Stimulated activated CD8-positive, alpha-beta memory T cell treated with anti-CD3 and anti-CD28 coated beads, Interleukin-15, amount 100 ng/mL, for 1 hour (primary cell): ENCODE data around the gene PLA2G4F.

Source experiments
- DNase-seq: peaks from one replicate; pipeline ENCODE4 v3.0.0-alpha.2; 2020; ENCODE audit warnings: low read depth

PLA2G4F gene

DNA sequence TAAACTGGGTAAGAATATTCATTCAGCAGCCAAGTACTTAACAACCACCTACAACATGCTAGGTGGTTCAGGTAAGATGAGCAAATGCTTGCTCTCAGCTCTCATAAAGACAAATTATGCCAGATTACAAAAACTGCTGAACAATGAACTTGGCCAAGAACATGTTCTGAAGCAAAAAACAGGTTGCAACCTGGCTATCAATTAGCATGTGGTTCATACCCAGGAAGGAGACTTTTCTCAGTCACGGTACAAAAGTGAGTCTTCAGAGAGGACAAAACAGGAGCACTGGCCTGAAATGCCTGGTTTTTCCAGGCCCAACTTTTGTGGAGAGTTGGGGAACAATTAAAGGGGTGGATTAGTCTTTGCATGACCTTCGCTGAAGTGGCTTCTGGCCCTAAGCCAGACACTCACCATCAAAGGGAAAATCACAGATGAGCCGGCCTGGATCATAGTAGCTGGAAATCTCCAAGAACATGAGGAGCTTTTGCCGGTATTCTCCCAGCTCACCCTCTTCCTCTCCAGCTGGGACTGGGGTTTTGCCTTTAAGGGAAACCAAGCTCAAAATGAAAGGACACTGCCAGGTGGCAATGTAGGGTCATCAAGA lies 7.6 kb upstream of the PLA2G4F start:
- DNase-seq, result no peak

DNA sequence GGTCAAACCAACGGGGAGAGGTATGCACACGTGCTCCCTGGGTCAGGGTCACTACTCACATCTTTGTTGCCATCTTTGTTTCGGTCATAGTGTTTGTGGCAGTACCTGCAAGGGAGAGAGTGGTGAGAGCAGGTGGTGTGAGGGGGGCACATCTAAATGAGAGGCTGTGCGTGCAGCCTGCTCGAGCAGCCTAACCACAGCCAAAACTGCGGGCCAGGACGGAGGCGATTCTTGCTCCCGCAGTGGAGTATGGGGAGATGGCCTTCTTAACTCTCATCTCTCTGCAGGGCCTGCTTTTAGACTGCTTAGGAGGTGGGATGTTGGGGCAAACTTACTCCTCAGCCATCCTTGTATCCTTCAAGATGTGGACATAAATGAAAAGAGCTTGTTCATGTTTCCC lies 6.9 kb upstream of the PLA2G4F start:
- no peak for DNase-seq

DNA sequence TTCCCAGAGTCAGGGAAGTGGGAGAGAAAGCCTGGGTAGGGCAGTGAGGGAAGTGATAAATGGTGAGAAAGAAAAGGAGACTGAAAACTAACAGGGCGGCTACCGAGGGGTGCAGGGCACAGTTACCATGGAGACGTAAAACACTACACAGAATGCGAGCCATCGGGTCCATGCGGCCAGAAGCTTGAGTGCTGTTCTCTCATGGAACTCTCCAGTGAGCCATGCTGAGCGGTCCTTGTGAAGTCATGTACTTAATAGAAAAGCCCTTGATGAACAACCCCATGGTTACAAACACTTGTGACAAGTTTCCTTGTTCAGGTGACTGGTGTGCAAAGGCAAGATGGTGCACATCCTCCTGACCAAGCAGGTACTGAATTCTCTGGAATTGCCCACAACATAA lies 3.7 kb upstream of the PLA2G4F start:
- no peak for DNase-seq

DNA sequence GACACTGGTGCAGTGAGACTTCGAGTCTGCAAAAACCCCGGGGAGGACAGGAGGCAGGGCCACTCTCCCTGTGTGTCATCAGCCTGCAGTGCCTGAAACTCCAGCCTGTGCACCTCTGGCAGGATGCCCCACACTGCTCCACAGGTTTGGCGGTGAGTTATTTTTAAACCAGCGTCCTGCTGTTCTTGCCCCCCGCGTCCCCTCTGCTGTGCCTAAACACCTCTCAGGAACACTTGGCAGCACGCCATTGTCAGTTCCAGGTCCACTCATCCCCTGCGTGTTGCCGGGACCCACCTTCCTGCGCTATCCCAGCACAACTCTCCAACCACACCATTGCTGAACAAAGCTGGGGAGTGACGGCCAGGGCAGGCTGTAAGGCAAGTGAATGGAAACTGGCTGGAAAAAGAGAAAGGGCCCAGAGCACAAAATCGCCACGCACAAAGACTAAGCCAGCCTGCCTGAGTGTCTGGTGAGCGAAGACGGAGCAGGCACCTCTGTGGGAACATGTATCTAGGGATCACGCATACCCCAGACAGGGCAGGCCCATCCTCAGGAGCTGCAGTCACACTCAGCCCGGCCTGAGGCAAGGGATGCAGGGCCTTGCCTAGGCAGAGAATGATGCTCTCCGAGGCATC lies 3.1 kb upstream of the PLA2G4F start:
- DNase-seq, result no peak

DNA sequence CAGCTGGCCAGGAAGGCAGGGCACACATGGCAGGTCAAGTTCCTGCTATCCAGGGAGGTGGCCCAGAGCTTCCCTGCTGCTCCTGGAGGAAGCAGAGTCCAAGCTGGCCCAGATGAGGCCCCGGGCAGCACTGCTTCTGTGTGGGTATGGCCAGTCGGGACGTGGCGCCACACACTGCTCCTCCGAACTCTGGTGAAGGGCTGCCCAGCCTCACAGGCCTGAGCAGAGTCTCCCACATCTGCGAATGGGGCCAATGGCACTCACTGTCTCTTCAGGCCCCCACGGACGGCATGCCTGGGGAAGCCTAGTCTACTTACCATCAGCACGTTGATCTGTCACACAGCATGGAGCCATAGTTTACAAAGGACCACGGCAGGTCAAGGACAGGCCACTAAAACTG lies 2.5 kb upstream of the PLA2G4F start:
- DNase-seq, result no peak

DNA sequence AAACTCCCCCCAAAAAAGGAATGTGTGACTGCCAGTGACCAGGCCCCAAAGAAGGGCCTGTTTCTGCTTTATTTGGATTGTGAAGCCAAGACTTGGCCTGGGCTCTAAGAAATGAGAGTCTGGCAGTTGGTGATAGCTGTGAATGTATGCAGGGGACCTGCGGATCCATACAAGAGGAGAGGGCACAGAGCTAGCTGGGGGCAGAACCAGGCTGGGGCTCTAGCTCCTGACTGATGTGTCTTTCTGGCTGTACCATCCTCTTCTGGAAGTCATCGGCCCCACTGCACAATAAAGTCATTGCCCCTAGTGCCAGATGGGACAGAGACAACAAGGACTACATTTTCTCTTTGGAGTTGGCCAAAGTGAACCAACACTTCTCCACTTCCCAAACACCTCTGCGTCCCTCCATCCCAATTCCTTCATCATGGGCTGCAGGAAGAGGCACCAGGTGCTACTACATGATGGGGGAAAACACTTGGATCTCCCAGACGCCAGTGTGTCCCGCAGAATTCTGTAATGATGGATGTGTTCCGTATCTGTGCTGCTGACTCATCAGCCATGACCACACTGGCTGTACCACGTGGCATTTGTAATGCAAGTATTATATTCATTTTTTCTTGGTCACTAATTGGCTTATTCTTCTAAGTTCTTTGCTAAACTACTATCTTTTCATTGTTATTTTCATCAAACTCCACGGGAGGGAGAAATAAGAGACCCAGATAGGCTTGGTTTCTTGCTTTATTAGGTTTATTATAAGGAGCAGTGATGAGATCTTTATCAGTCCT lies 1.7 kb upstream of the PLA2G4F start:
- DNase-seq, result no peak

DNA sequence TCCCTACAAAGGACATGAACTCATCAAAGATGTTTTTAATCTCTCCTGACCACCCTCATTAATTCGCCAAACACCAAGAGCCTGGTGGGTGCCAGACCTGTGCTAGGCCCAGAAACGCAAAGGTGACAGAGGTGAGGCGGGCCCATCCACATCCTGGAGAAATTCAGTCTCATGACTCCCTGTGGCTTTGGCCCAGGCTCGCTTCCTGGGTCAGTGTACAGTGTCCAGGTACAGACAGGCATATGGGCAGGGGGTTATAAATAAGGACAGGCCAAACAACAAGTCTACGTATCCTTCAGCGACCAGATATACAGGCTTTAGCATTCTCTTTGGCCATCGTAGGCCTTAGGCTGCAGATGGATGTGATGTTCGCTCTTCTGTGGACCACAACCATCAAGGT lies 945 bp upstream of the PLA2G4F start:
- no peak for DNase-seq

DNA sequence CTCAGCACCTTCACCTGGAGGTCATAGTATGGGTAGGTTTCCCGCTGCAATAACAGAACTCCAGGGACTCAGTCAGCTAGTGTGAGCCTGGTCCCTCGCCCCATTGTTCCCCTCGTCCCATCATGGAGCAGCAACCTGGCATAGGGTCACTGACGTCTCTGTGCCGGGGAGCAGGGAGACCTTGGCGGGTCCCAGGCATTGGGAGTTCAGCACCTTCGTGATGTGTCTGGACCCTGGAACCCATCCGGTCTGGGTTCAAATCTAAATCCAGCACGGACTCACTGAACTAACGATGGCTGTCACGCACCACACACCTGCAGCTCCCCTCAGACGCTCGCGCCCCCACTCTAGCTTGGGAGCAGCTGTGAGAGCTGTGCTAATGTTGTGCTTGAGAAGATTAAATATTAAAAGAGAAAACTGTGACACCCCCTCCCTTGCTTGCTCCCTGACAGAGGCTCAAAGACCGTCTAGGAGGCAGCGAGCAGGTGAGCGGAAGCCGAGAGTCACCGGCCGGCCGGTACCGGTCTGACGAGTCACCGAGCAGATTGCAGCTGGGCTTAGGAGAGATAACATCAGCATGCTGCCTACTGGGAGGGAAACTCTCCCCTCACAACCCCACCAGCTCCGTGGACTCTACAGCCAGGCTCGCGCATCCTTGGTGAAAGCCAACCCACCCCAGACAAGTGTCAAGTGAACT lies 742 bp downstream of the PLA2G4F start:
- no peak for DNase-seq

DNA sequence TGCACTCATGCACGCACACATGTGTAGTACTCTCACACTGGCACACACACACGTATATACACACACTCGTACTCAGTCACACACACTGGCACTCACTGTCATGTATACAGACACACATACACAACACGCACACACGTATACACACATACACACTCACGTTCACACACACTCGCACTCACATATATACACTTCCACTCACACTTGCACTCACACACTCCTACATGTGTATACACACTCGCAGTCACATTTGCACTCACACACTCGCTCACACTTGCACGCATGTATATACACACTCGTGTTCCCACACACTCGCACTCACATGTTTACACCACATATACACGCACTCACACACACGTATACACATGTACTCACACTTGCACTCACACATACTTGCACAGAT lies 1.5 kb downstream of the PLA2G4F start:
- DNase-seq, result no peak

DNA sequence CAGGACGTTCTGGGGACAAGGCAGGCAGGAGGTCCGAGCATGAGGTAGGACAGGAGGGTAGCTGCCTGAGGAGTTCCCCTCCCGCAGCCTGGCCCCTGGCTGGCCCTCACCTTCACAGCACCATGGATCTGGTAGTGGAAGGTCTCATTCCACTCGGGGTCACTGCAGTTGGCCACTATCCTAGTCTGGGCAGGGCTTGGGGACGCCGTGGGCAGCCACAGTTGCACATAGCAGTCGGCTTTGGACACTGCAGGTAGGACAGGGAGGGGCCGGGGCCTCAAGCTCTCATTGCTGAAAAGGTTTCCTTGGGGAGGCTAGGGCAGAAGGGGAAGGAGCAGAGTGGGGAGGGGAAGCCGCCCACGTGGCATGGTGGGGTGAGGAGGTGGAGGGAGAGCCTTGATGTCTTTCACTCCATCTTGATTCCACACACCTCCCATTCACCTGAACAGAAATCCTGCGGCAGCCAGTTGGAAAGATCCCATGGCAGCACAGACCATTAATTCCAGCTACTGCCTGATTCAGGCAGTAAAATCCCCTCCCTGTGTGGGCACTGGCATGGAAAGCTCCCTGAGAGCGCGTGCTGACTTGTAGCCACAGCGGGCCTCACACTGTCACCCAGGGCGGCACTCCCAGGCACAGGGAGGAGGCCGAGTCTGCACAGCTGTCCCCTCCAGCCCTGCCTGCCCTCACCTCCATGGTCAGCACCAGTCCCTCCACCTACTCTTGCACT lies 2.1 kb downstream of the PLA2G4F start:
- no peak for DNase-seq

DNA sequence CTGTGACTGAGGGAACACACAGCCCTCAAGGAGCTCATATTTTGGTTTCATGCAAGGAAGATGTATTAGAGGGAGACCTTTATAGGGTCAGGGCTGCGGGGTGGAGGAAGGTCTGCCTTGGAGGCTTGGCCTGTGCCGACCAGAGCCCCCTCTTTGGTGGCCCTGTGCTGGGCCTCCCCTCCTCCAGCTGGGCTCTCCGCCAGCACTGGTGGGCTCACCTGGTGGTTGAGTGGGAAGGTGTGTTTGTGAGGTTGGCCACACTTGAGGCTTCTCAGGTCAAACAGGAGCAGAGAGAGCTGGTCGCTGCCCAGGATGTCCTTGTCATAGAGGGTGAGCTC lies 2.6 kb downstream of the PLA2G4F start:
- no peak for DNase-seq

DNA sequence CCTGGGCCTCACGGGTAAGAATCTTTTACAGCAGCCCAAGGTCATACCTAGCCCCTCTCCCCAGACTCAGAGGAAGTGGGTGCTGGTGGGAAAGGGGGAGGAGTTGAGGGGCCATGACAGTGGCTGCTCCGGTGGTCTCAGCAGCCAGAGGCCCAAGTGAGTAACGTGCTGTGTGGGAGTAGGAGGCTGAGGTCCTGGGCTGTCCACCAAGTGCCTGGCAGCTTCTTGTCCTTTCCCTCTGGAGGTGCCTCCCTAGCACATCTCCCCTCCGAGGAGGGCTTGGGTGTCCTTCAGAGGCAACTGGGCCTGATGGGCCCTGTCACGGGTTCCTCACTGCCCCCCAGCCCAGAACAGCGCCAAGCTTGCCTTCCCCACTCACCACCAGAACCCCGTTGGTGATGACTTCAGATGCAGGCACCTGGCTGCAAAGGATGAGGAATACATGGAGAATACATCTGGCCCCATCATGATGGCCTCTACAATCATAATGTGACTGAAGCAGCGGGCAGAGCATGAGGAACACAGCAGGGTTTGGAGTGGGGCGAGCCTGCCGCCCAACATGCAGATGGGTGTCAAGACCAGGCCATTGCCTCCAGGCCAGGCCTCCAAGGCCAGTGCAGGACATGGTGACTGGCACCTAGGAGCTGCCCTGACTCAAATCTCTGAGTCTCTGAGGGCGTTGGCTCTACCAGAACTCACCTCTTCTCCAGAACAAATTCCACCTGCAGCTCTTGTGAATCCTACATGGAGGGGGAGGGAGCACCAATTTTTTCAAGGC lies 3.3 kb downstream of the PLA2G4F start:
- DNase-seq, result no peak

DNA sequence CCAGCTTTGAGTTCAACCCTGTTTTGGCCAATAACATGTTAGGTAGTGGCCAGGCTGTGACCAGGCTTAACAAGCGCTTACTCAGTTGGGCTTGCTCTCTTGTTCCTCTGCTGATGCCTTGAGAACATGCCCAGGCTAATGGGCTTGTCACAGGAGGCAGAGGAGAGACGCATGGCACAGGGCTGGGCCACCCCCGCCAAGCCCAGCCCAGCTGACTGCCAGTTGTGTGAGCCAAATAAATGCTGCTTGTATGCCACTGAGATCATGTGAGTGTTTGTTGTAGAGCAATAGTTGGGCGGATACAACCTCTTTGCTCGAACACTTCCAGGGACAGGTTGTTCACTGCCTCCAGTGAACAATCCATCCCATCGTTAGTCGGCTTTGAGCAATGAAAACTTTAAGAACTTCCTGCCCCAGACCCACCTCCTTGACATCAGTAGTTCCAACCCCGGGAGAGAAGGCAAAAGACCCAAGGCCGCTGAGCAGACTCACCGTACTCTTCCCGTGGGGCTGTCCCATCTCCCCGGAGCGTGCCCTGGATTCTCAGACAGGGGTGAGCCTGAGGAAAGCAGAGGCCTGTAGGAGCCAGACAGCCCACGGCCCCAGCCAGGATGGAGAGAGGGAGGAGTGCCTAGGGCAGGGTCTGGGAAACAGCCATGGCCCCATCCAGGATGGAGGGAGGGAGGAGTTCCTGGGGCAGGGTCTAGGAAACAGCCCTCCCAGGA lies 4.1 kb downstream of the PLA2G4F start:
- DNase-seq, result no peak

DNA sequence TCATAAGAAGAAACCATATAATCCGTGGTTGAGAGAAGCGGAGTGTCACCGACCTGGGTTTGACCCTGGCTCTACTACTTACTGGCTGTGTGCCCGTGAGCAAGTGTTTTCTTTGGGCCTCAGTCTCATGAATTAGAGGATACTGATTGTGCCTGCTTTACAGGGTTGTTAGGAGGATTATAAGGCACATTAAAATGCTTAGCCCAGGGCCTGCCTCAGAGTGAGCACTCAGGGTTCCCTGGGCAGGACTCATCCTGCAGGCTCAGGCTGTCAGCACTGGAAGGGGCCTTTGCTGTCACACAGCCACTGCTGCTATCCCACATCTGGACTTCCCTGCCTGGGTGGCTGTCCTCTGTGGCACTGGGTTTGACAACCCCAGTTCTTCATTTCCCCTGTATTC lies 4.7 kb downstream of the PLA2G4F start:
- no peak for DNase-seq

DNA sequence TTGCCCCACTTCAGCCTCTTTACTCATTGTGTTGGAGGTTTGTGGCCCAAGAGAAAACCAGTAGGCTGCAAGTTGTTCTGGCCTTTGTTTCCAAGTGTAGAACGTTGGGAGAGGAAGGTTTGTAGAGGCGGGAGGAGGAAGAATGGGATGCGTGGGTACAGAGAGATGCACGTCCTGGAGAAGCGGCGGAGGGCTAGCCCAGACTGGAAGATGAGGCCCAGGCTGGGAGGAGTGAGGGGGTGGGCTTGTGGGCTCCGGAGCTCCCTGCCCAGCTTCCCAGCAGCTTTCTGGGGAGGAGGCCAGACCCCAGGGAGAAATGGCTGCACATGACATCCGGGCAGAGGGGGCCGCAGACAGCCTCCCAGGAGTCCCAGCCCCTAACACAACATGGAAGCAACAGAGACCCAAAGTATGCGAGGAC lies 5.3 kb downstream of the PLA2G4F start:
- DNase-seq, result no peak

DNA sequence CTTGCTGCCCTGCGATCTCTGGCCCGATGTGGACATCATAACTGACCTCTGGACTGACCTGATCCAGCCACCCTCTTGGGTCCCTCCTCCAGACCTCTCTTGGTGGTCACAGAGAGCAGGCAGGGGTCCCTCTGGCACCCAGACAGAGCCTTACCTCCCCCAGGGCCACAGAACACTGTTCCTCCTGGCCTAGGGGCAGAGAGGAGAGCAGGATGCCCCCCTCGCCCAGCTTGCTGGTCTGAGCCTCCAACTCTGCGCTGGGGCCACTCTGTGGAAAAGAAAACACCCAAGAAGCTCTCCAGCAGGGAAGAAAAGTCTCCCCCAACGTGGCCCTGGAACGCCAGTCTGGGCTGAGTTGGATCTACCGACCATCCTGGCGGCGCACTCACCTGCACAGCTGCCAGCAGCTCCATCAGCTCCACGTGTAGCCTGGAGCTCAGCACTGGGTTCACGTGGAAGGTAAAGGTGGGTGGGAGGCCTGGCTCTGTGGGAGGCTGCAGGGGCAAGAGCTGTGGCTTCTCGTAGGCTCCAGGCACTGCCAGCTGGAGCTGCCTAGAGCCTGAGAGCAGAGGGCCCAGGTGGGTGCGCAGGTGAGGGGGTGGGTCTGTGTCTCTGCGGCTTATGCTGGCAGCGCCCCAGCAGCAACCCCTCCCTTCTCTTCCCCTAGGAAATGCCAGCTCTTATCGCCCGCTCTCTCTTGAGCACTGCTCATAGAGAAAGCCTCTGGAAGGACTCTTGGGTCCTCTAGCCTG lies 6.0 kb downstream of the PLA2G4F start:
- DNase-seq, result no peak

DNA sequence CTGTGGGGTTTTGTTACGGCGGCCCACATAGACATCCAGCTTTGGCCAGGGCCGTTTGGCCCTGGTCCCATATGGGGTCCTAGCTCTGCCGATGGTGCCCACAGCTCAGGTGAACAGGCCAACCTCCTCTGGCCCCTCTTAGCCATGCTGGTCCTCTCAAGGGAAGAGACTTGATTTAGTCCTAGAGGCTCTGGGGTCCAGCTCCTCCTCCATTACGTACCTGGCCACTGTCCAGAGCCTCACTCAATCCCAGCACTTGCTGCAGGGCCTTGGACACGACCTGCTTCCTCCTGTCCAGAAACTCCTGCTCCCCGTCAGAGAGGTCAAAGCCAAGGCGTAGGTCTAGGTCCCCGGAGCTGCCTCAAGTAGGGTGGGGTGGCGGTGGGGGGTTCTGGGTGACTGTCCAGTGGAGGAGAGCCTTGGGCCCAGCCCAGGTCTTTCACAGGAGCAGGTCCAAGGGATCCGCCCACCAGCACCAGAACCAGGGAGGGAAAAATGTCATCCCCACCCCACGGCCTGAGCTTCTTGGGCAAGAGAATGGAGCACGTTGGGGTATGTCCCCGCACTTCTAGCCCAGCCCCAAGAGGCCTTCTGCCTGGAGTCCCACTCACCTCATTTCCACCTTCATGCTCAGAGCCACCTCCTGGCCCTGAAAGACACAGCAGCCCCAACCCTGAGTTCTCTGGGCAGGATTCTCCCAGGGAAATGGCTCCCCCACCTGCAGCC lies 6.8 kb downstream of the PLA2G4F start:
- DNase-seq, result no peak

DNA sequence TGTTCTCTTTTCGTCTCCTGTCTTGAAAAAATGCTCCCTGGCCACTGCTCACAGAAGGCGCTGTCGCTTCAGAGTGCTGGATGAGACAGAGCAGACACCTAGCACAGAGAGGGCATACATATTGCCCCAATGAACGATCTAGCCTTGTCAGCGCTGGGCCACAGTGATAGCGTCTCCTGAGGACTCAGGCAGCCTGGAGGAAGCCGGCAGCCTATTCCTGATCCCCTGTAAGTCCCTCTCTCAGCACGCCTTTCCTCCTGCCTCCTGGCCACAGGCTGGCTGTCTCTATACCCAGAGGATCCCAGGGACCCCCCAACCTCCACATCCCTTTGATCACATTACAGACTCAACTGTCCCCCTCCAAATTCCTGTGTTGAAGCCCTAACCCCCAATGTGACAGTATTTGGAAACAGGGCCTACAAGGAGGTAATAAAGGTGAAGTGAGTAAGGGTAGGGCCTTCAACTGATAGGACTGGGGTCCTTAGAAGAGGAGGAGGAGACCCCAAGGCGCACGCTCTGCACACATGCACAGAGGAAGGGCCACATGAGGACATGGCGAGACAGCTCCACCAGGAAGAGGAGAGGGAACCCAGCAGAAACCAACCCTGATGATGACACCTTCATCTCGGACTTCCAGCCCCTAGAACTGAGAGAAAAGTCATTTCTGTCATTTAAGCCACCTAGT lies 7.5 kb downstream of the PLA2G4F start:
- no peak for DNase-seq

DNA sequence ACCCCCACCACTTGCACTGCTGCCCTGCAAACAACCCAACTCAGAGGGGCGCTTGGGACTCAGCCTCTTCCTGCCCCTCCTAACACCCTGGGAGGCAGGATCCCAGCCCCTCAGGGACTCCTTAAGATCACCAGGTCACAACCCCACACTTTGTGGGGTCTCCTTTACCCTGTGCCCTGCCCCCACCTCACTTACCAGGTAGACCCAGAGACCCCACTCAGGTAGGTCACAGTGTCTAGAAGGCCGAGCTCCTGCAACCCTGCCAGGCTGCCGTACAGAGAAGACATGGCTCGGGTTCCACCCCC lies 9.1 kb downstream of the PLA2G4F start:
- no peak for DNase-seq
